KOPT-K1 (cell line): ENCODE results near the gene IPP.

ENCODE experiments used
- H3K27ac ChIP-seq: fragments of 200-600 bp; sonication (generic); 2 replicates; pipeline ENCODE4 v1.5.1; 2016; ENCODE audit warnings: antibody characterized with exemption, mild to moderate bottlenecking, low read depth, low read length; ENCODE audit not compliant: poor library complexity, severe bottlenecking
- H3K36me3 ChIP-seq: fragments of 200-600 bp; sonication (generic); 2 replicates; pipeline ENCODE4 v1.5.1; 2017; ENCODE audit warnings: antibody characterized with exemption, mild to moderate bottlenecking, low read length, moderate library complexity; ENCODE audit not compliant: insufficient read depth
- H3K9me3 ChIP-seq: fragments of 200-600 bp; sonication (generic); 2 replicates; pipeline ENCODE4 v1.5.1; 2017; ENCODE audit warnings: antibody characterized with exemption, low read length, mild to moderate bottlenecking; ENCODE audit not compliant: insufficient read depth, poor library complexity, severe bottlenecking

IPP gene

DNA sequence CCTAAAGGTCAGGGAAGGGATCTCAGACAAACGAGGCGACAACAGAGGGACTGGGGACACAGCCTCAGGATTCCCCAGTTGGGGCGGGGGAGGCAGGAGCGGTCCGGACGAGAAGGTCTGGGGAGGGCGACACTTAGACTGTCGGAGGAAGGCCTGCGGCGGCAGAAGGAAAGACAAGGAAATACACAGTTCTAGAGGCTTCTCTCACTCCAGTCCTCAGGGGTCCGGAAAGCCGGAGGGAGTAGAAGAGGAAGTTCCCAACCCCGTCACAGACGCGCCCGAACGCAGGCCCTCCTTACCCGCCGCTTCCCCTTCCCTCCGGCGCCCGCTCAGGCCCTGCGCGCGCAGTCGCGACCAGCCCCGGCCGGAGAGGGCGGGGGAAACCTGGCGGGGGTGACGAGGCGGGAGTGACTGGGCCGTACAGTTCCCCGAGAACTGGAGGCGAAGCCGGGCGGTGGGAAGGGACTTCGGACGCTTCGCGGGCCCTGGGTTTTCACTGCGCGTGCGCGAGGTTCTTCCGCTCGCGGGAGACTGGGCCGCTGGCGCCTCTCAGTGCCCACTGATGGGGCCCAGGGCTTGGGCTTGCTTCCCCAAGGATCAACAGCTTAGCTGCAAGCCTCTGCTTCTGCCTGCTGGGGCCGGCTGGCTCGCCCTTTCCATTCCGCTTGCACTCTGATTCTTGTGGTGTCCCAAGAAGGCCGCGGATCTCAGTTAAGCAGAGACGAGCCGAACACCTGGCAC is at the start of gene IPP:
TSS of gene IPP (minus strand) at position 356 of the 741 bp plus-strand sequence. CDS start 4,242 bp downstream, outside the sequence.
- peaks cover 27% of the 10 kb centered on the region for H3K9me3 ChIP-seq
- H3K36me3 ChIP-seq = no peaks in the 10 kb centered on the region
- H3K27ac ChIP-seq = peak within 1 kb of the TSS; percentile 91

- no peak overlapping the region for H3K27ac ChIP-seq
- H3K36me3 ChIP-seq = no peaks in the 10 kb centered on the region
- no peaks in the 10 kb centered on the region for H3K9me3 ChIP-seq
These were observed 46.5 kb upstream of the IPP start for GRCh38 chr1:45796946-45797345.

DNA sequence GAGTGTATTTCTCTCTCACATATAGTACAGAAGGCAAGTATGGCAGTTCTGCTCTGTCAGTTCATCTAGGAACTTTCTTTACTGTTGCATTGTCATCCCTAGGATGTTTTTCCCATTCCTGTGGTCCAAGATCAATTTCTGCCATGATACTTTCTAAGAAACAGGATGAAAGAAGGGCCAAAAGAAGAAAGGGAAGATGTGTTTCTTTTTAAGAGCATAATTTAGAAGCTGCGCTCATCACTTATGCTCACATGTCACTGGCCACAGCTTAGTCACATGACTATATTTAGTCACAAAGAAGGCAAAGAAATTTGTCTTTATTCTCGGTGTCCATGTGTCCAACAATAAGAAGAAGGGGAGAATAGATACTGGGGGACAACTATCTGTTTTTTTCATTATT is 45.9 kb upstream of the IPP start:
- Histone ChIP-seq H3K9me3 (no peaks in the 10 kb centered on the region), H3K27ac (no peak overlapping the region), H3K36me3 (no peaks in the 10 kb centered on the region)

- no peak overlapping the region for H3K27ac ChIP-seq
- no peaks in the 10 kb centered on the region for H3K36me3 ChIP-seq
- no peaks in the 10 kb centered on the region for H3K9me3 ChIP-seq
These were observed 43.6 kb upstream of the IPP start for GRCh38 chr1:45793942-45794604.

DNA sequence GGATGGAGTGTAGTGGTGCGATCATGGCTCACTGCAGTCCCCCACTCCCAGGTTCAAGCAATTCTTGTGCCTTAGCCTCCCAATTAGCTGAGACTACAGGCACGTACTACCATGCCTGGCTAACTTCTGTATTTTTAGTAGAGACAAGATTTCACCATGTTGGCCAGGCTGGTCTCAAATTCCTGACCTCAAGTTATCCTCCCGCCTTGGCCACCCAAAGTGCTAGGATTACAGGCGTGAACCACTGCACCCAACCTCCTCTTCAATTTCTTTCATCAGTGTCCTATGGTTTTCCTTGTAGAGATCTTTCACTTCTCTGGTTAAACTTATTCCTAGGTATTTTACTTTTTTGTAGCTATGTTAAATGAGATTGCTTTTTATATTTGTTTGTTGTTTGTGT is 42.3 kb upstream of the IPP start:
- Histone ChIP-seq H3K9me3 (no peaks in the 10 kb centered on the region), H3K27ac (no peak overlapping the region), H3K36me3 (no peaks in the 10 kb centered on the region)

- H3K36me3 ChIP-seq = no peaks in the 10 kb centered on the region
- H3K27ac ChIP-seq = no peak overlapping the region
- no peaks in the 10 kb centered on the region for H3K9me3 ChIP-seq
These were observed 39.1 kb upstream of the IPP start for GRCh38 chr1:45789601-45790000.

GRCh38 chr1:45787905-45788304 is 37.5 kb upstream of the IPP start:
- Histone ChIP-seq H3K36me3 (no peaks in the 10 kb centered on the region), H3K9me3 (no peaks in the 10 kb centered on the region), H3K27ac (no peak overlapping the region)

GRCh38 chr1:45785583-45785982 is 35.1 kb upstream of the IPP start:
- H3K36me3 ChIP-seq = no peaks in the 10 kb centered on the region
- no peak overlapping the region for H3K27ac ChIP-seq
- no peaks in the 10 kb centered on the region for H3K9me3 ChIP-seq

DNA sequence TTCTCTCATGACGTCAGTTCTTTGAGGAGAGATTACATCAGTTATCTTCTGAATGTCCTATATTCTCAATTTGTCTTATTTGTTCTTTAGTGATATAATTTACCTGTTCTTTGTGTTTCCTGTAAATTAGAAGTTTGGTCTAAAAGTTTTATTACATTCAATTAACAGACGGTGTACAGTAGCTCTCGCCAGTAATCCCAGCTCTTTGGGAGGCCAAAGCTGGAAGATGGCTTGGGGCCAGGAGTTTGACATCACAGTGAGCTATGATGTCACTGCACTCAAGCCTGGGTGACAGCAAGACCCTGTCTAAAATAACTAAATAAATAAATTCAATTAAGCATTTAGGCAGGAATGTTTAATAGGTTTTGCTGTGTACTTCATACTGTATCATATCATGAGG is 25.3 kb upstream of the IPP start:
- no peaks in the 10 kb centered on the region for H3K9me3 ChIP-seq
- no peaks in the 10 kb centered on the region for H3K36me3 ChIP-seq
- H3K27ac ChIP-seq = no peak overlapping the region

- Histone ChIP-seq H3K36me3 (no peaks in the 10 kb centered on the region), H3K27ac (no peak overlapping the region), H3K9me3 (no peaks in the 10 kb centered on the region)
These were observed 22.5 kb upstream of the IPP start for GRCh38 chr1:45772971-45773370.

DNA sequence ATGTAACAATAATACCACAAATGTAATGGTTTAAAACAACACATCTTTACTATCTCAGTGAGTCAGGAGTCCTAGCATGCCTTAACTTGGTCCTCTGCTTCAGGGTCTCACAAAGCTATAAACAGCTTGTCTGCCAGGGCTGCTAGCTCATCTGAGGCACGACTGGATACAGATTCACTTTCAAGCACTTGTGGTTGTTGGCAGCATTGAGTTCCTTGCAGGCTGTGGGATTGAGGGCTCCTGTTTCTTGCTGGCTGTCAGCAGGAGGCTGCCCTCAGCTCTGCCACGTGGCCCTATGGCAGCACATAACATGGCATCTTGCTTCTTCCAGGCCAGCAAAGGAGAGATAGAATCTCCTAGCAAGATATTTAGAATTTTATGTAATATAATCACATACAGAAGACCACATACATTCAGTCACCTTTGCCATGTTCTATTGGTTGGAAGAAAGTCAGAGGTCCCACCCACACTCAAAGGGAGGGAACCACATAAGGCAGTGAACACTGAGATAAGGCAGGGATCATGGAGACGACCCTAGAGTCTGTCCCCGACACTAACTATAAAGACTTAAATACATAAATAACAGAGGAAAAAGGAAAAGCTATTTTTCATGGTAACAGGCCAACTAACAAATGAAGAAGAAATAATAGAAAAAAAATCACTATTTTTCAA is 18.9 kb upstream of the IPP start:
- H3K27ac ChIP-seq = no peak overlapping the region
- no peaks in the 10 kb centered on the region for H3K9me3 ChIP-seq
- H3K36me3 ChIP-seq = no peaks in the 10 kb centered on the region

- no peak overlapping the region for H3K27ac ChIP-seq
These were observed 16.6 kb upstream of the IPP start for GRCh38 chr1:45767035-45767434.

GRCh38 chr1:45765999-45766792 is 15.7 kb upstream of the IPP start:
- H3K36me3 ChIP-seq = no peaks in the 10 kb centered on the region
- H3K27ac ChIP-seq = no peak overlapping the region
- H3K9me3 ChIP-seq = no peaks in the 10 kb centered on the region

More at GRCh38 chr1:45767035-45767434, 16.6 kb upstream of the IPP start:
- Histone ChIP-seq H3K36me3 (no peaks in the 10 kb centered on the region), H3K9me3 (no peaks in the 10 kb centered on the region)

GRCh38 chr1:45762291-45762690 is 11.8 kb upstream of the IPP start:
- H3K9me3 ChIP-seq = no peaks in the 10 kb centered on the region
- no peak overlapping the region for H3K27ac ChIP-seq
- no peaks in the 10 kb centered on the region for H3K36me3 ChIP-seq

DNA sequence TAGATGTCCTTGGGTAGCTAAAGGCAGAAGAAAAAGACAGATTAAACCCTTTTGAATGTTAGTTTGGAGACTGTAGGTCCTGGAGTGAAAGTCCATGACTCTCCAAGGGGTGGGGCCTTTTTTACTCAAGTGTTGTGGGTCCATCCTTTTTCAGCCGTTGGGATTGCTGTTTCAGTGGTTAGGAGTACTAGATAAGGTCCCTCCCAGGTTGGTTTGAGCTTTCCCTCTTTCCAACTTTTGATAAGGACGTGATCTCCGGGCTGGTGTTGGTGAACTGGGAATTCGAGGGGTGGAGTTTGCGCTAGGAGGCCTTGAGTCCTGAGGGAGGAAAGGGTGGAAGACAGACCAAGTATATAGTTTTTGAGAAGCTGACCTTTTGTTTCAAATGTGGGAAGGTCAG is 5.2 kb upstream of the IPP start:
- Histone ChIP-seq H3K36me3 (no peaks in the 10 kb centered on the region), H3K27ac (no peak overlapping the region), H3K9me3 (peaks cover 27% of the 10 kb centered on the region)
